Right atrium auricular region (tissue), 2 donors: ENCODE measurements around the gene BNC2. TPM values are rescaled to one million over a fixed set of nuclear protein-coding genes. Genes with fewer than 3 reads are reported as not detected.

Source experiments
- DNase-seq: peaks from one replicate; pipeline ENCODE4 v3.0.0-alpha.2; 2019; ENCODE audit warnings: low spot score
- H3K27ac ChIP-seq, 2 donors: fragments of 200-600 bp; sonication (generic); 1 replicate in 1 of 2; 2 replicates in 1 of 2; pipeline ENCODE4 v1.5.1; 2016 to 2019
- H3K27me3 ChIP-seq, 2 donors: fragments of 200-600 bp; sonication (generic); one replicate each; pipeline versions ENCODE4 v1.5.1 to v1.6.0; 2017 to 2019
- H3K36me3 ChIP-seq: fragments of 200-600 bp; sonication (generic); one replicate; pipeline ENCODE4 v1.5.1; 2016
- H3K4me1 ChIP-seq, 2 donors: fragments of 200-600 bp; sonication (generic); one replicate each; pipeline versions ENCODE4 v1.5.1 to v1.6.0; 2017 to 2019
- H3K4me3 ChIP-seq, 2 donors: fragments of 200-600 bp; sonication (generic); 1 replicate in 1 of 2; 2 replicates in 1 of 2; pipeline ENCODE4 v1.5.1; 2017 to 2019; ENCODE audit warnings: mild to moderate bottlenecking in 1 of 2, moderate library complexity in 1 of 2
- H3K9me3 ChIP-seq, 2 donors: fragments of 200-600 bp; sonication (generic); one replicate each; pipeline ENCODE4 v1.5.1; 2019
- total RNA-seq, 2 donors: library from RNA; depleted of rRNA; stranded (reverse); fragments of >200 nt; gene quantifications; one replicate each; pipeline ENCODE4 v1.1.0, GENCODE V29; 2016
- TF ChIP-seq, protein P1 (sequence below), 2 donors: fragments of 200-600 bp; sonication (generic); IDR thresholded peaks; one replicate each; pipeline ENCODE4 v1.5.1; 2019; ENCODE audit warnings: antibody characterized with exemption in 2 of 2

BNC2 gene
- total RNA-seq, 2 donors from 2014 or later = 68.3 to 77.6 TPM

DNA sequence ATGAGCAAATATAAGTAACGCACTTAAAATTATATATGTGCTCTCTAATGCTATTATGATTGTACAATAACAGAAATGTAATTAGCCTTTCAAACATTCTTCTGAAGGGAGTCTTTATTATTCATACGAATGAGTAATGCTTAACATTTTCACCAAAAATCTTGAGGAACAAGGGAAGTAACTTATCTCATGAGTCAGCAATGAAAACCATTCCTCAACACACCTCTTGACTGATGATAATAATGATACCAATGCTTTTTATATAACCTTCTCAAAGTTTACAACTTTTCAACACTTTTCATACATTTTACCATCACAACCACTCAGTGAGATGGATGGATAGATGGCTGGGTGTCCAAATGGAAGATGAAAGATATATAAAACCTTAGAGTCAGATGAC lies 369.3 kb downstream of the BNC2 start:
- Histone ChIP-seq H3K4me1 (no peaks in the 10 kb centered on the region), H3K4me3 (no peak overlapping the region), H3K27ac (no peak overlapping the region), H3K36me3 (no peaks in the 10 kb centered on the region), H3K9me3 (no peaks in the 10 kb centered on the region), H3K27me3 (no peaks in the 10 kb centered on the region)
- TF ChIP-seq, protein P1, sequence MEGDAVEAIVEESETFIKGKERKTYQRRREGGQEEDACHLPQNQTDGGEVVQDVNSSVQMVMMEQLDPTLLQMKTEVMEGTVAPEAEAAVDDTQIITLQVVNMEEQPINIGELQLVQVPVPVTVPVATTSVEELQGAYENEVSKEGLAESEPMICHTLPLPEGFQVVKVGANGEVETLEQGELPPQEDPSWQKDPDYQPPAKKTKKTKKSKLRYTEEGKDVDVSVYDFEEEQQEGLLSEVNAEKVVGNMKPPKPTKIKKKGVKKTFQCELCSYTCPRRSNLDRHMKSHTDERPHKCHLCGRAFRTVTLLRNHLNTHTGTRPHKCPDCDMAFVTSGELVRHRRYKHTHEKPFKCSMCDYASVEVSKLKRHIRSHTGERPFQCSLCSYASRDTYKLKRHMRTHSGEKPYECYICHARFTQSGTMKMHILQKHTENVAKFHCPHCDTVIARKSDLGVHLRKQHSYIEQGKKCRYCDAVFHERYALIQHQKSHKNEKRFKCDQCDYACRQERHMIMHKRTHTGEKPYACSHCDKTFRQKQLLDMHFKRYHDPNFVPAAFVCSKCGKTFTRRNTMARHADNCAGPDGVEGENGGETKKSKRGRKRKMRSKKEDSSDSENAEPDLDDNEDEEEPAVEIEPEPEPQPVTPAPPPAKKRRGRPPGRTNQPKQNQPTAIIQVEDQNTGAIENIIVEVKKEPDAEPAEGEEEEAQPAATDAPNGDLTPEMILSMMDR (IDR thresholded peaks at IDR 0.05) = no peak
- no peak for DNase-seq

DNA sequence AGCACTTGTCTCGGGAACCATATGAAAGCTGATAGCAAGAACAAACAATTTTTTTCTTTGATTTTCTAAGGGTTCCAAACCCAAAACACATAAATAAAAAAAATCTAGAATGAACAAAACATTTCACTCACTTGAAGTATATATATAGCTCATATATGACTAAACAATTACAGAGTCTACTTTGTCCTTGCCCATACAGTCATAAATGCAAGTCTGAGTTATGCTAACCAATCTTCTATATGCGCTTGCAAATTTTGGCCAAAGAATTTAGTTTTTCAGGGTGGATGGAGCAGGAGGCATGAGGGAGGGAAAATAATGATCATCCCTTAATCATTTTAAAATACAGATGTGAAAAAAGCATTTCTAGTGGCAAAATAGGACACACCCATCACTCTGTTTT lies 370.1 kb downstream of the BNC2 start:
- Histone ChIP-seq H3K4me3 (no peak overlapping the region), H3K4me1 (no peaks in the 10 kb centered on the region), H3K36me3 (no peaks in the 10 kb centered on the region), H3K27ac (no peak overlapping the region), H3K9me3 (no peaks in the 10 kb centered on the region), H3K27me3 (no peaks in the 10 kb centered on the region)
- TF ChIP-seq, protein P1 (IDR thresholded peaks at IDR 0.05) = no peak
- no peak for DNase-seq

DNA sequence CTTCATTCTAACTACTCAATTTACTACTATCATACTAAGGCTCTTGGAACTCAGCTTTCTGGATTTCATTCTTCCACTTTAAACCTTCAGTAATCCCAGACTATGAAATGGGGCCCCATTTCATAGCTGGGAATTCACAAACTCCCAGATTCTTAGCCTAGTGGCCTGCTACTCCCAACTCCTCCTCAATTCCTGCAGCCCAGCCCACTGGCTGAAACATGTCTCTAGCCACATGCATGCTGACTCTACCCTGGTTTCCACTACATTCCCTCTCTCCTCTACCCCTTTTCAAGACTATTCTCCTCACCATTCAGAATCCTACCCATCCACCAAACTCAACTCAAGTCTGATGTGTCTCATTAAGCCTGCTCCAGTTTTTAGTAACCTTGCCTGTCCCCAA lies 370.6 kb downstream of the BNC2 start:
- no peaks in the 10 kb centered on the region for H3K9me3 ChIP-seq
- no peaks in the 10 kb centered on the region for H3K4me1 ChIP-seq
- no peaks in the 10 kb centered on the region for H3K36me3 ChIP-seq
- TF ChIP-seq, protein P1 (IDR thresholded peaks at IDR 0.05) = no peak
- H3K27ac ChIP-seq = no peak overlapping the region
- no peak for DNase-seq
- no peak overlapping the region for H3K4me3 ChIP-seq
- H3K27me3 ChIP-seq = no peaks in the 10 kb centered on the region

DNA sequence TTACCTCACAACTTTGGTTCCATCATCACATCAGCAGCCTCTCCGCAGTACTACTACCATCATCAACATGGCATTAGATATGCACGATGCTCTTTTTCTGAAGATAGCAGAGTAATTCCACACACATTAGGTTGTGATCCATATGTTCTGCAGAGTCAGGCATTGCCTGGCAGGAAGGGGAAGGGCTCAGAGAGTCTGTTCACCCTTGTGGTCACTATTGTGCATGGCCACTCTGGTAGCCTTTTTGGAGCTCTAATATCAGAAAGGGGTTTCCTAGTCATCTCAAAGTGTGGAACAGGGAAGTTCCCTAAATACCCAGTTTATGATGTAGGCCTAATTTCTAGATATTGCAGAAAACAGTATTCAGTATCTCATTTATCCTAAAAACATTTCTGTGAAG lies 373.6 kb downstream of the BNC2 start:
- Histone ChIP-seq H3K4me3 (no peak overlapping the region), H3K36me3 (no peaks in the 10 kb centered on the region), H3K9me3 (no peaks in the 10 kb centered on the region), H3K4me1 (no peaks in the 10 kb centered on the region), H3K27me3 (no peaks in the 10 kb centered on the region), H3K27ac (no peak overlapping the region)
- TF ChIP-seq, protein P1 (IDR thresholded peaks at IDR 0.05) = no peak
- DNase-seq = no peak

DNA sequence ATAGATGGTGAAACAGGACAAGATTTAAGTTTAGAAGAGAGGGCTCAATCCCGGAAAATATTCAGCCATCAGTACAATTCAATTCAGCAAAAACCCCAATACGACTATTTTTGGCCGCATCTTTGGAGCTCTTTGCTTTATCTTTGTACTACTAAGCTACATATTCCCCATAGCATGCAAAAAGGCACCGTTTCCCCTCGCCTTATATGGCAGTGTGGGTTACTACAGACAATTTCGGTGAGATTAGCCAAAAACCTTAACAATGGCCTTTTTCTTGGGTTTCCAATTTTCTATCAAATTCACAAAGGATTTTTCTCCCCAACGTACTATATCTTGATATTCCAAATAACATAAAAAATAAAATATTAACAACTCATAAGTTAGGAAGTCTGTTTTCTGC lies 382.6 kb downstream of the BNC2 start:
- H3K27ac ChIP-seq = no peak overlapping the region
- H3K9me3 ChIP-seq = no peaks in the 10 kb centered on the region
- no peak for DNase-seq
- H3K36me3 ChIP-seq = no peaks in the 10 kb centered on the region
- no peak overlapping the region for H3K4me3 ChIP-seq
- TF ChIP-seq, protein P1 (IDR thresholded peaks at IDR 0.05) = no peak
- peaks cover 0 to 5% of the 10 kb centered on the region in 2 donors for H3K27me3 ChIP-seq
- H3K4me1 ChIP-seq = no peaks in the 10 kb centered on the region

DNA sequence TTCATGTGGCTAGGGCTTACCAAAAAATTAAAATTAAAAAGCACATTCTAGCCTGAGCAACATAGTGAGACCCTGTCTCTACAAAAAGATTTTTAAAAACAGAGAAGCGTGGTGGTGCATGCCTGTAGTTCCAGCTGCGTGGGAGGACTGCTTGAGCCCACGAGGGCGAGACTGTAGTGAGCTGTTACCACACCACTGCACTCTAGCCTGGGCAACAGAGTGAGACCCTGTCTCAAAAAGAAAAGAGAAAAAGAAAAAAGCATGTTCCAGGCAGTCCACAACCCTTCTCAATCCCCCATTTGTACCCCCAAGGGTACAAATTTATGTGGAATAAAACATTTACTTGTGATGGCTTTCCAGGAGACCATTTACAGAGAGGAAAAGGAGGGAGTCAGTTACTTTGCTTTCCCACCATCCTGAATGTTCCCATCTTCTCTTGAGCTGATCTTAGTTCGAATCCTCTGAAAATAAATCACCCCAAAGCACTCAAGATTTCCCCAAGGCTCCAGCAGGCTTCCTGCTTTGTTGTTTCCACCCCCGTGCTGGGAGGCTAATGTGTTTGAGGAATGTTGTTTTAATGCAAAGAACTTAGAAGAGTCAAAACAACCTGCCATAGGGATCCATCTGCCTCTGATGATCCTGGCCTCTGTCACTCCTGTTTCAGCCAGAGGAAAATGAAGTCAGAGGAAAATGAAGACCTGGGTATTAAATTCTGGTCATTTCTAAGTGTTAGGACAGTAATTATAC lies 384.7 kb downstream of the BNC2 start:
- no peak overlapping the region for H3K27ac ChIP-seq
- H3K9me3 ChIP-seq = no peaks in the 10 kb centered on the region
- peaks cover 0 to 5% of the 10 kb centered on the region in 2 donors for H3K27me3 ChIP-seq
- no peak for DNase-seq
- TF ChIP-seq, protein P1 (IDR thresholded peaks at IDR 0.05) = no peak
- H3K4me1 ChIP-seq = no peaks in the 10 kb centered on the region
- H3K4me3 ChIP-seq = no peak overlapping the region
- H3K36me3 ChIP-seq = no peaks in the 10 kb centered on the region
